H1 (cell line): ENCODE data around the gene TGFBRAP1. TPM values are rescaled to one million over a fixed set of nuclear protein-coding genes. Genes with fewer than 3 reads are reported as not detected.
A peak's percentile ranks its signal among the peaks of the same experiment; 100 is the strongest.

ENCODE experiments used
- CTCF ChIA-PET: fragments of 300-600 bp; sonication (Branson Sonifier 250); formaldehyde crosslinking; loops from one replicate; lab custom pipeline; 2021; ENCODE audit not compliant: partially characterized antibody; lab: Charles Lee
- POLR2A ChIA-PET: fragments of 300-600 bp; sonication (Branson Sonifier 250); formaldehyde crosslinking; loops from one replicate; lab custom pipeline; 2021; ENCODE audit warnings: inconsistent platforms; ENCODE audit not compliant: partially characterized antibody; lab: Charles Lee
- DNase-seq, 2 experiments: peaks; one replicate each; pipeline versions ENCODE4 v3.0.0 to v3.0.0-alpha.2; 2010 to 2022; ENCODE audit warnings: low spot score in 2 of 2, low read depth in 1 of 2, mixed read lengths in 1 of 2
- FAIRE-seq: peaks from 2 replicates; lab custom pipeline; 2011; peaks lifted over from hg19 to GRCh38; lab: Jason Lieb, UNC
- H2AFZ ChIP-seq: 2 replicates; pipeline ENCODE4 v1.8.1; 2012; ENCODE audit warnings: low read length, inconsistent platforms
- H2AK5ac ChIP-seq: 2 replicates; pipeline ENCODE4 v1.6.1; 2013; ENCODE audit warnings: low read depth, low read length
- H2BK120ac ChIP-seq: replicated peaks from 2 replicates; pipeline ENCODE3; 2013; ENCODE audit warnings: low read depth, low read length, inconsistent platforms
- H2BK12ac ChIP-seq: 2 replicates; pipeline ENCODE4 v1.6.1; 2013; ENCODE audit warnings: low read depth, low read length
- H2BK15ac ChIP-seq: 2 replicates; pipeline ENCODE4 v1.6.1; 2013; ENCODE audit warnings: low read length
- H2BK20ac ChIP-seq: 2 replicates; pipeline ENCODE4 v1.6.1; 2013; ENCODE audit warnings: low read length
- H2BK5ac ChIP-seq: 2 replicates; pipeline ENCODE4 v1.6.1; 2013; ENCODE audit warnings: low read depth, low read length
- H3K14ac ChIP-seq: 2 replicates; pipeline ENCODE4 v1.6.1; 2013; ENCODE audit warnings: inconsistent platforms; ENCODE audit not compliant: insufficient read length
- H3K18ac ChIP-seq: 2 replicates; pipeline ENCODE4 v1.6.1; 2013; ENCODE audit warnings: low read length; ENCODE audit errors: extremely low read depth
- H3K23ac ChIP-seq: 2 replicates; pipeline ENCODE4 v1.6.1; 2013; ENCODE audit warnings: inconsistent platforms; ENCODE audit not compliant: insufficient read length
- H3K23me2 ChIP-seq: 2 replicates; pipeline ENCODE4 v1.6.1; 2013; ENCODE audit warnings: low read depth, low read length
- H3K27ac ChIP-seq: 2 replicates; pipeline ENCODE4 v1.6.1; 2011; ENCODE audit warnings: low read depth, low read length, inconsistent platforms
- H3K27me3 ChIP-seq, 4 experiments: replicated peaks in 1 of 4; 1 replicate in 1 of 4; 2 replicates in 3 of 4; pipeline versions ENCODE4 v1.6.1 to v1.8.1; 2011 to 2013; ENCODE audit warnings: low read length in 3 of 4, mild to moderate bottlenecking in 3 of 4, inconsistent platforms in 2 of 4, mixed read lengths in 2 of 4, moderate library complexity in 1 of 4; ENCODE audit not compliant: control insufficient read depth in 3 of 4, insufficient read depth in 3 of 4; ENCODE audit errors: extremely low read depth in 1 of 4
- H3K36me3 ChIP-seq, 4 experiments: 2 replicates each; pipeline versions ENCODE4 v1.6.1 to v1.8.1; 2011 to 2013; ENCODE audit warnings: mild to moderate bottlenecking in 4 of 4, low read length in 3 of 4, moderate library complexity in 2 of 4, control low read depth in 1 of 4, inconsistent platforms in 1 of 4; ENCODE audit not compliant: insufficient read depth in 4 of 4, control insufficient read depth in 2 of 4
- H3K4ac ChIP-seq: replicated peaks from 2 replicates; pipeline ENCODE3; 2013; ENCODE audit warnings: low read length, low read depth, mixed read lengths, inconsistent platforms; ENCODE audit not compliant: insufficient read length
- H3K4me1 ChIP-seq, 4 experiments: replicated peaks in 1 of 4; 1 replicate in 1 of 4; 2 replicates in 3 of 4; pipeline versions ENCODE4 v1.6.1 to v1.8.1; 2011 to 2013; ENCODE audit warnings: low read length in 3 of 4, inconsistent platforms in 2 of 4, mixed read lengths in 1 of 4; ENCODE audit not compliant: insufficient read depth in 4 of 4, control insufficient read depth in 3 of 4
- H3K4me2 ChIP-seq, 2 experiments: 2 replicates each; pipeline versions ENCODE4 v1.6.1 to v1.8.1; 2011 to 2013; ENCODE audit warnings: low read depth in 2 of 2, low read length in 2 of 2, control low read depth in 1 of 2, inconsistent platforms in 1 of 2, mild to moderate bottlenecking in 1 of 2; ENCODE audit not compliant: insufficient read depth in 1 of 2
- H3K4me3 ChIP-seq, 4 experiments: fragments of 200-600, 300-600 bp in 1 of 4; sonication (generic), shearing (Covaris generic), sonication (Bioruptor Twin) in 1 of 4; 2 replicates each; pipeline versions ENCODE4 v1.5.1 to v1.8.1; 2011 to 2016; ENCODE audit warnings: low read length in 4 of 4, low read depth in 3 of 4, control low read depth in 2 of 4, inconsistent platforms in 2 of 4, mild to moderate bottlenecking in 2 of 4, mixed read lengths in 1 of 4, moderate library complexity in 1 of 4; ENCODE audit not compliant: insufficient read depth in 2 of 4; ENCODE audit errors: extremely low read depth in 1 of 4
- H3K56ac ChIP-seq: replicated peaks from 2 replicates; pipeline ENCODE3; 2013; ENCODE audit warnings: low read depth, mild to moderate bottlenecking, mixed read lengths, low read length, inconsistent platforms; ENCODE audit not compliant: insufficient read length
- H3K79me1 ChIP-seq: 2 replicates; pipeline ENCODE4 v1.6.1; 2013; ENCODE audit warnings: low read depth, low read length, control low read depth
- H3K79me2 ChIP-seq, 2 experiments: 2 replicates each; pipeline versions ENCODE4 v1.6.1 to v1.8.1; 2012 to 2013; ENCODE audit warnings: low read length in 2 of 2, mild to moderate bottlenecking in 2 of 2, inconsistent platforms in 1 of 2; ENCODE audit not compliant: insufficient read depth in 2 of 2, control insufficient read depth in 1 of 2
- H3K9ac ChIP-seq, 4 experiments: replicated peaks in 1 of 4; 1 replicate in 1 of 4; 2 replicates in 3 of 4; pipeline versions ENCODE4 v1.6.1 to v1.8.1; 2011 to 2013; ENCODE audit warnings: low read depth in 3 of 4, low read length in 3 of 4, control low read depth in 2 of 4, mild to moderate bottlenecking in 2 of 4, moderate library complexity in 2 of 4, inconsistent platforms in 1 of 4; ENCODE audit errors: extremely low read depth in 1 of 4
- H3K9me3 ChIP-seq, 2 experiments: 2 replicates each; pipeline versions ENCODE4 v1.6.1 to v1.8.1; 2012 to 2013; ENCODE audit warnings: mild to moderate bottlenecking in 2 of 2, moderate library complexity in 2 of 2, control low read depth in 1 of 2, inconsistent platforms in 1 of 2, low read depth in 1 of 2, low read length in 1 of 2, mixed read lengths in 1 of 2; ENCODE audit not compliant: insufficient read depth in 2 of 2
- H4K20me1 ChIP-seq, 2 experiments: replicated peaks in 1 of 2; 2 replicates each; pipeline versions ENCODE3 to v1.8.1; 2011 to 2013; ENCODE audit warnings: inconsistent platforms in 2 of 2, low read length in 2 of 2, mild to moderate bottlenecking in 1 of 2; ENCODE audit not compliant: insufficient read depth in 2 of 2, control insufficient read depth in 1 of 2
- H4K5ac ChIP-seq: 2 replicates; pipeline ENCODE4 v1.6.1; 2013; ENCODE audit warnings: low read length, low read depth, mixed read lengths, inconsistent platforms; ENCODE audit not compliant: insufficient read length
- H4K8ac ChIP-seq: 2 replicates; pipeline ENCODE4 v1.8.0; 2013; ENCODE audit warnings: mild to moderate bottlenecking, moderate library complexity, low read length, inconsistent platforms; ENCODE audit not compliant: insufficient read depth; ENCODE audit errors: extremely low read depth
- H4K91ac ChIP-seq: replicated peaks from 2 replicates; pipeline ENCODE3; 2013; ENCODE audit warnings: low read length, mixed read lengths, inconsistent platforms; ENCODE audit not compliant: insufficient read length
- CTBP2 ChIP-seq: IDR thresholded peaks from 2 replicates; pipeline ENCODE4 v1.7.0; 2011; ENCODE audit warnings: borderline replicate concordance, mild to moderate bottlenecking, moderate library complexity, mixed read lengths, low read length; ENCODE audit not compliant: insufficient read depth, insufficient read length
- MAX ChIP-seq: IDR thresholded peaks from 2 replicates; pipeline ENCODE4 v1.6.1; 2012; ENCODE audit warnings: inconsistent platforms
- WGBS, 2 experiments: shearing (Covaris generic) in 1 of 2; methylation state at CpG; one replicate each; pipeline versions ENCODE4 v1.1.6 to v1.1.7; 2013 to 2015; ENCODE audit warnings: low lambda C conversion rate in 2 of 2, mixed read lengths in 2 of 2, inconsistent platforms in 1 of 2, low coverage in 1 of 2, missing lambda C conversion rate in 1 of 2; ENCODE audit not compliant: insufficient replicate concordance in 2 of 2, insufficient coverage in 1 of 2, insufficient read length in 1 of 2; ENCODE audit errors: extremely low coverage in 1 of 2, missing lambda C conversion rate in 1 of 2; 5-methylcytosine and 5-hydroxymethylcytosine counted together
- polyA plus RNA-seq, 7 experiments: library from polyadenylated mRNA; depleted of rRNA in 3 of 7; stranded (reverse) in 5 of 7; unstranded in 2 of 7; fragments of >200 nt in 5 of 7; fragments of 200-250 nt in 2 of 7; gene quantifications; 1 replicate in 5 of 7; 2 replicates in 1 of 7; 4 replicates in 1 of 7; pipeline versions ENCODE4 v1.2.1 to v1.2.3, GENCODE V29; 2011 to 2013; ENCODE audit warnings: missing spikeins in 2 of 7, mixed read lengths in 2 of 7
- total RNA-seq: library from RNA; stranded (reverse); fragmentation: NEBNext Ultra II Directional; extraction: Animal tissue kit (Norgen Biotek cat#: 25700); gene quantifications from 2 replicates; pipeline ENCODE4 v1.2.1, GENCODE V29; 2021

The TGFBRAP1 gene
- total and polyA plus RNA-seq, 2 of the 8 experiments (the other 6 are each of a cell fraction or from before 2014, with no cell fraction given): 11.2 to 20.2 TPM

GRCh38 chr2:105329197-105329554, 359 bp downstream of the TGFBRAP1 start:
- H3K14ac ChIP-seq: peak overlapping the region; percentile 68
- ChIA-PET POLR2A (interaction anchor here (0.7 to 2.1 kb wide), 13 partner anchors 7 to 75 kb away, joined by 3 to 10 read pairs (median 3); partner anchors contain the start of gene C2orf49), CTCF (interaction anchor here (1.0 to 1.7 kb wide), 5 partner anchors 13 to 89 kb away, joined by 3 to 5 read pairs (median 4); no protein-coding TSS in a partner anchor)
- H3K23me2 ChIP-seq: peaks cover 10% of the 10 kb centered on the region; the same call in 1 of the 2 replicates
- no peak overlapping the region for H3K27ac ChIP-seq
- peak overlapping the region; percentile 71; the same call in 1 of the 2 replicates for H2AFZ ChIP-seq
- FAIRE-seq: no peak
- H4K91ac ChIP-seq: peak overlapping the region; percentile 87
- H3K4ac ChIP-seq: peak overlapping the region; percentile 1
- no peaks in the 10 kb centered on the region; a peak in 1 of 7 replicates for H3K27me3 ChIP-seq
- H3K4me3 ChIP-seq: peak overlapping the region; percentile 64 to 78 (median 74)
- H3K36me3 ChIP-seq: peaks cover 0 to 3% (median 0%) of the 10 kb centered on the region in 4 experiments; a peak in 1 of 8 replicates
- no peak overlapping the region for H3K23ac ChIP-seq
- H2AK5ac ChIP-seq: no peak overlapping the region; the same call in 1 of the 2 replicates
- H3K18ac ChIP-seq: peak overlapping the region; percentile 51; the same call in 1 of the 2 replicates
- H3K79me2 ChIP-seq: peaks cover 3 to 50% of the 10 kb centered on the region in 2 experiments; a peak in 2 of 4 replicates
- H3K9me3 ChIP-seq: no peaks in the 10 kb centered on the region
- TF ChIP-seq CTBP2: no peak
- 0 out of 2 replicates have a peak, but pooled peaks have one; percentile 11 for TF ChIP-seq MAX
- peaks cover 17% of the 10 kb centered on the region for H3K79me1 ChIP-seq
- no peak overlapping the region for H3K56ac ChIP-seq
- peak overlapping the region; percentile 19 for H4K8ac ChIP-seq
- H2BK12ac ChIP-seq: peak overlapping the region; percentile 82; the same call in 1 of the 2 replicates
- H4K5ac ChIP-seq: peak overlapping the region; percentile 5
- 11% methylated on average over 5 of the region's 17 CpGs; no CpG with 5 or more reads in 1 of the 2 experiments for WGBS, 2 experiments
- no peak overlapping the region for H2BK20ac ChIP-seq
- peak overlapping the region; percentile 98 for H2BK15ac ChIP-seq
- peaks cover 5 to 12% (median 10%) of the 10 kb centered on the region in 4 experiments; a peak in 5 of 7 replicates for H3K4me1 ChIP-seq
- H2BK120ac ChIP-seq: no peak overlapping the region
- H3K9ac ChIP-seq: peak overlapping the region in 3 of 4 experiments; percentile 63 to 94 (median 67); a peak in 6 of 7 replicates
- peaks cover 0 to 3% of the 10 kb centered on the region in 2 experiments for H4K20me1 ChIP-seq
- H3K4me2 ChIP-seq: peak overlapping the region; percentile 95 to 98
- H2BK5ac ChIP-seq: peak overlapping the region; percentile 15; the same call in 1 of the 2 replicates
- no peak for DNase-seq
